GM12873 (cell line): ENCODE data around the gene POU6F2.

ENCODE experiments used
- TF ChIP-seq, protein P1 (sequence below): IDR thresholded peaks from 2 replicates; pipeline ENCODE4 v1.5.1; 2012; ENCODE audit warnings: low read depth, mild to moderate bottlenecking, moderate library complexity, low read length, control low read depth; ENCODE audit not compliant: insufficient read depth; ENCODE audit errors: missing control alignments

Gene POU6F2

DNA sequence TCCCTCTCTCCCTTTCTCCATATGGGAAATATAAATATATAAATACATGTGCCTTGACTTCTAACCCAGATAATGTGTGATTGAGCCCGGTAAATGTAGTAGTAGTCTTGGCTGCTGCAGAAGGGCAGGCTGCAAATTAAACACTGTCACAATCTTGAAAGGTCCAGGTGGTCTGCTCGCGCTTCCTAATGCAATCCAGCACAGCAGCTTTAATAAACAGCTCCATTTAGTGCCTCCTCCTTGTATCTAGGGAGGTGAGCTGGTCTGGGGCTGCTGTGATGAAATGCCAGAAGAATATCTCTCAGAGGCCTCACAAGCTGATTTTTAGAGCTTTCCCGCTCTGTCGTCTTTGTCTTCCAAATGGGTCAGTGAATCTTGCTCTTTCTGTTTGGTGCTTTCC, 782 bp downstream of the POU6F2 start:
- TF ChIP-seq, protein P1, sequence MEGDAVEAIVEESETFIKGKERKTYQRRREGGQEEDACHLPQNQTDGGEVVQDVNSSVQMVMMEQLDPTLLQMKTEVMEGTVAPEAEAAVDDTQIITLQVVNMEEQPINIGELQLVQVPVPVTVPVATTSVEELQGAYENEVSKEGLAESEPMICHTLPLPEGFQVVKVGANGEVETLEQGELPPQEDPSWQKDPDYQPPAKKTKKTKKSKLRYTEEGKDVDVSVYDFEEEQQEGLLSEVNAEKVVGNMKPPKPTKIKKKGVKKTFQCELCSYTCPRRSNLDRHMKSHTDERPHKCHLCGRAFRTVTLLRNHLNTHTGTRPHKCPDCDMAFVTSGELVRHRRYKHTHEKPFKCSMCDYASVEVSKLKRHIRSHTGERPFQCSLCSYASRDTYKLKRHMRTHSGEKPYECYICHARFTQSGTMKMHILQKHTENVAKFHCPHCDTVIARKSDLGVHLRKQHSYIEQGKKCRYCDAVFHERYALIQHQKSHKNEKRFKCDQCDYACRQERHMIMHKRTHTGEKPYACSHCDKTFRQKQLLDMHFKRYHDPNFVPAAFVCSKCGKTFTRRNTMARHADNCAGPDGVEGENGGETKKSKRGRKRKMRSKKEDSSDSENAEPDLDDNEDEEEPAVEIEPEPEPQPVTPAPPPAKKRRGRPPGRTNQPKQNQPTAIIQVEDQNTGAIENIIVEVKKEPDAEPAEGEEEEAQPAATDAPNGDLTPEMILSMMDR, result no peak

DNA sequence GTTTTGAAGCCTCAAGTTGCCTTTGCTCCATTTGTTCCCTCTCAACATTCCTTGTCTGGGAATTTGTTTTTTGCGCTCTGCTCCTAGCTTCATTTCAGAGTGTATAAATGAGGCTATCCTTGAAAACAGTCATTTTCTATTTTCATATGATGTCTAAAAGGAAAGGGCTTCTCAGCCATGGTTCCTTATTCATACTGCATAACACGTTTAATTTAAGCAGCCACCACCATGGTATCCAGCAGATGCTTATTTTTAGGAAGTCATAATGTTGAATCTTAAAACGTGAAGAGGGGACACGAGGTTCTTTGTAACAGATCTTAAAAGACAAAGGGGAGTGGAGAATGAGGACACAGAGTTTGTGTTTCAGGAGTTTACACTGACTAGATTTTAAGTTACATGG, 14.5 kb downstream of the POU6F2 start:
- TF ChIP-seq, protein P1, result no peak

DNA sequence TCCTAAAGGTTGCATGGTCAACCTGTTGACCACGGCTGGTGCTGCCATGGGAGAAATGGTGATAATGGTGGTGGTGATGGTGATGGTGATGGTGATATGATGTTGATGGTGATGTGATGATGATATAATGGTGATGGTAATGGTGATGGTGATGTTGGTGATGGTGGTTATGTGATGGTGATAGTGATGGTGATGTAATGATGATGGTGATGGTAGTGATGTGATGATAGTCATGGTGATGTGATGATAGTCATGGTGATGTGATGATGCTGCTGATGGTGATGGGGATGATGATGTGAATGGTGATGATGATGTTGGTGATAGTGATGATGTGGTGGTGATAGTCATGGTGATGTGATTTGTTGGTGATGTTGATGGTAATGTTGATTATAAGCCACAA, 23.9 kb downstream of the POU6F2 start:
- TF ChIP-seq, protein P1, result no peak

DNA sequence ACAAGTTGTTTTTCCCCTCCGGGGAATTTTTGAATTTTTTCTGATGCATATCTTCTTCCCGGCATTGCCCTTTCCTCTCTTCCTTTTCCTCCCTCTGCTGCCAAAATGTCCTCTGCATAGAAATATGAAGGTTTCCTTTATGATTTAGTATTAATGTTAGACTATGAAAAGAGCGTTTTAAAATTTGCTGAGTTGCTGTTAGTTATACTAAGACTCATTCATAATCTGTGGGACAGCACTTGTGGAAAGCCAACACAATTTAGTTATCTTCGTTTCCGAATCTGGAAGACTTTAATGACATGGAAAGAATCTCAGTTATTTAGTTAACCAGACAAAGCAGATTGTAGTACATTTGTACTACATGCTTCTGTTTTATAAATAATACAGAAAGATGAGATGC, 25.0 kb downstream of the POU6F2 start:
- TF ChIP-seq, protein P1, result no peak

DNA sequence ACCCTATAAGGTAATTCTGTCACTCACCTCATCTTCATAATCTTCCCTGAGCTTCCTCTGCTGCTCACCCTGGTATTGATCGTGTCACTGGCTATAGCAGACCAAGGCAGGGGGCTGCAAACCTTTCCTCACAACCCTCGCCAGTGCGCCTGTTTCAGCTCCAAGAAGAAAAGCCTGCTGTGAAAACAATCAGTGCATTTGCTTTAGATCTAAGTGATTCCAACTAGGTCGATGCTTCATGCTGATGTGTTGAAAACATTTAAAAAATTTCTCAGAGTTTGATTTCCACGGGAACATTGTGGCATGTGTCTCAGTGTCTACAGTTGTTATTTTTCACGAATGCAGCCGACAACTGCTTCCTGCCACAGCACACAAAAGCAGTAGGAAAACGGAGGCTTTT, 27.3 kb downstream of the POU6F2 start:
- TF ChIP-seq, protein P1, result no peak

DNA sequence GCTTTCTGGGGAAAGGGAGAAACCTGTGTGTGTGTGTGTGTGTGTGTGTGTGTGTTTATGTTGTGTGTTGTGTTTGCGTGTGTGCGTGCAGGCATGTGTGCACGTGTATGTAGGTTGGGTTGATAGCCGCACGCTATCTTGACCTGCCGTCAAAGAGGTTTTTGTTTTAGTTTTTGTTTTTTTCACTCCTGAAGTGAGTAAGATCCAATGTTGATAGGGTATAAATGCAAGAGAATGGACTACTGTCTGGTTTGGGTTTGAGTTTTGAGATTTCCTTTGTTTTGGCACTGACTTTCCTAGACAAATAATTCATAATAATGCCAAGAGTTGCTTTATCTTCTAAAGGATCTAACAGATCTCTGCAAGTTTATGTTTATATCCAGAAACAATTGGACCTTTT, 27.8 kb downstream of the POU6F2 start:
- TF ChIP-seq, protein P1, result no peak

DNA sequence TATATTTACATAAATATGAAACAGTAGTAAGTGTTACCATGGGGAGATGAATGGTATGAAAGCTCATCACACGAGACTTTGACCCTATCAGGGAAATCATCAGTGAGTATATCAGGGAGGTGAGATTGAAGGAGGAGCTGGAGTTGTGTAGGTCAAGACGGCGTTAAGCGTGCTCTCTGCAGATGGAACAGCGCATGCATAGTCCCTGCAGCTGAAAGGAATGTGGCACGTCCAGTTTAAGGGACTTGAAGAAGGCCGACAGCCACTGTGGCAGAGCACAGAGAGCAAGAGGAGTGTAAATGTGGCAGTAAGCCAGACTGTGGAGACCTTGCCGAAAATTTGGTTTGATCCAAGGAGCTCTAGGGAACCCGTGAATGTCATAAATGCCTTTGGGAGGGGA, 38.9 kb downstream of the POU6F2 start:
- TF ChIP-seq, protein P1, result no peak
